Tibial nerve (tissue), 4 donors: Measurements from ENCODE around the gene BICDL2.

Experiments
- EP300 ChIP-seq, 2 donors: sonication (generic); formaldehyde crosslinking; IDR thresholded peaks; one replicate each; pipeline ENCODE4 v1.6.1; 2017; ENCODE audit warnings: antibody characterized with exemption in 2 of 2, mild to moderate bottlenecking in 1 of 2
- POLR2A ChIP-seq, 2 donors: fragments of 450-650 bp; IDR thresholded peaks; one replicate each; pipeline ENCODE4 v1.6.1; 2017; ENCODE audit warnings: antibody characterized with exemption in 2 of 2, mild to moderate bottlenecking in 2 of 2, moderate library complexity in 2 of 2
- TF ChIP-seq, protein P1 (sequence below), 5 experiments: fragments of 200-600 bp in 3 of 5; fragments of 450-650 bp in 2 of 5; sonication (generic) in 3 of 5; IDR thresholded peaks; one replicate each; pipeline ENCODE4 v1.5.1; 2016 to 2019; ENCODE audit warnings: antibody characterized with exemption in 5 of 5, mild to moderate bottlenecking in 3 of 5, moderate library complexity in 2 of 5

DNA sequence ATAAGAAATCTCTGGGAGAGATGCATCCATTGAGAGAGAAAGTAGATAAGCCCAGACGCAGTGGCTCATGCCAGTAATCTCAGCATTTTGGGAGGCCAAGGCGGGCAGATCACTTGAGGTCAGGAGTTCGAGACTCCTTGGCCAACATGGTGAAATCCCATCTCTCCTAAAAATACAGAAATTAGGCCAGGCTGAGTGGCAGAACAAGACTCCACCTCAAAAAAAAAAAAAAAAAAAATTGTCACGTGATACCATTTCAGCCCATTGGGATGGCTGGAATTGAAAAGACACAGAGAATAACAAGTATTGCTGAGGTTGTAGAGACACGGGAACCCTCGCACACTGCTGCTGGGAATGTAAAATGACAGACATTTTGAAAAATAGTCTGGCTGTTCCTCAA lies 25.8 kb upstream of the BICDL2 start:
- TF ChIP-seq, protein P1, sequence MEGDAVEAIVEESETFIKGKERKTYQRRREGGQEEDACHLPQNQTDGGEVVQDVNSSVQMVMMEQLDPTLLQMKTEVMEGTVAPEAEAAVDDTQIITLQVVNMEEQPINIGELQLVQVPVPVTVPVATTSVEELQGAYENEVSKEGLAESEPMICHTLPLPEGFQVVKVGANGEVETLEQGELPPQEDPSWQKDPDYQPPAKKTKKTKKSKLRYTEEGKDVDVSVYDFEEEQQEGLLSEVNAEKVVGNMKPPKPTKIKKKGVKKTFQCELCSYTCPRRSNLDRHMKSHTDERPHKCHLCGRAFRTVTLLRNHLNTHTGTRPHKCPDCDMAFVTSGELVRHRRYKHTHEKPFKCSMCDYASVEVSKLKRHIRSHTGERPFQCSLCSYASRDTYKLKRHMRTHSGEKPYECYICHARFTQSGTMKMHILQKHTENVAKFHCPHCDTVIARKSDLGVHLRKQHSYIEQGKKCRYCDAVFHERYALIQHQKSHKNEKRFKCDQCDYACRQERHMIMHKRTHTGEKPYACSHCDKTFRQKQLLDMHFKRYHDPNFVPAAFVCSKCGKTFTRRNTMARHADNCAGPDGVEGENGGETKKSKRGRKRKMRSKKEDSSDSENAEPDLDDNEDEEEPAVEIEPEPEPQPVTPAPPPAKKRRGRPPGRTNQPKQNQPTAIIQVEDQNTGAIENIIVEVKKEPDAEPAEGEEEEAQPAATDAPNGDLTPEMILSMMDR (IDR thresholded peaks at IDR 0.05), result no peak
- no peak for TF ChIP-seq POLR2A (IDR thresholded peaks at IDR 0.05)
- TF ChIP-seq EP300 (IDR thresholded peaks at IDR 0.05), result no peak
